ENCODE data around the gene ADGRV1.
A peak's percentile ranks its signal among the peaks of the same experiment; 100 is the strongest.

Gene ADGRV1

GRCh38 chr5:90868799-90869198, 310.2 kb downstream of the ADGRV1 start:
- no peak for DNase-seq (ENCODE audit: low read depth)
- TF ChIP-seq MAX (IDR thresholded peaks at IDR 0.05; ENCODE audit: low read depth, low read length) (no peak), POLR2A (IDR thresholded peaks at IDR 0.05; ENCODE audit: extremely low read depth, insufficient read length) (no peak), CTCF (IDR thresholded peaks at IDR 0.05; ENCODE audit: low read depth, low read length) (no peak), MYC (IDR thresholded peaks at IDR 0.05; ENCODE audit: low read depth, low read length) (no peak)
- no peak overlapping the region for H3K4me3 ChIP-seq (ENCODE audit: low read depth, low read length)

- DNase-seq (ENCODE audit: low read depth): no peak
- H3K4me3 ChIP-seq (ENCODE audit: low read depth, low read length): no peak overlapping the region
- TF ChIP-seq CTCF (IDR thresholded peaks at IDR 0.05; ENCODE audit: low read depth, low read length) (no peak), MAX (IDR thresholded peaks at IDR 0.05; ENCODE audit: low read depth, low read length) (no peak), MYC (IDR thresholded peaks at IDR 0.05; ENCODE audit: low read depth, low read length) (no peak), POLR2A (IDR thresholded peaks at IDR 0.05; ENCODE audit: extremely low read depth, insufficient read length) (no peak)
Measured at GRCh38 chr5:90871391-90871991, 312.9 kb downstream of the ADGRV1 start.

- peak; percentile 28 for DNase-seq (ENCODE audit: low read depth)
- H3K4me3 ChIP-seq (ENCODE audit: low read depth, low read length): no peak overlapping the region
- no peak for TF ChIP-seq POLR2A (IDR thresholded peaks at IDR 0.05; ENCODE audit: extremely low read depth, insufficient read length)
- no peak for TF ChIP-seq MYC (IDR thresholded peaks at IDR 0.05; ENCODE audit: low read depth, low read length)
- TF ChIP-seq MAX (IDR thresholded peaks at IDR 0.05; ENCODE audit: low read depth, low read length): no peak
- no peak for TF ChIP-seq CTCF (IDR thresholded peaks at IDR 0.05; ENCODE audit: low read depth, low read length)
Measured at GRCh38 chr5:90873033-90873517, 314.5 kb downstream of the ADGRV1 start.

- TF ChIP-seq POLR2A (IDR thresholded peaks at IDR 0.05; ENCODE audit: extremely low read depth, insufficient read length): no peak
- no peak for TF ChIP-seq MAX (IDR thresholded peaks at IDR 0.05; ENCODE audit: low read depth, low read length)
- no peak for TF ChIP-seq MYC (IDR thresholded peaks at IDR 0.05; ENCODE audit: low read depth, low read length)
- no peak for TF ChIP-seq CTCF (IDR thresholded peaks at IDR 0.05; ENCODE audit: low read depth, low read length)
- H3K4me3 ChIP-seq (ENCODE audit: low read depth, low read length): no peak overlapping the region
- no peak for DNase-seq (ENCODE audit: low read depth)
Measured at GRCh38 chr5:90874066-90874465, 315.5 kb downstream of the ADGRV1 start.

GRCh38 chr5:90875456-90875855, 316.9 kb downstream of the ADGRV1 start:
- H3K4me3 ChIP-seq (ENCODE audit: low read depth, low read length): no peak overlapping the region
- no peak for DNase-seq (ENCODE audit: low read depth)
- TF ChIP-seq CTCF (IDR thresholded peaks at IDR 0.05; ENCODE audit: low read depth, low read length) (no peak), MYC (IDR thresholded peaks at IDR 0.05; ENCODE audit: low read depth, low read length) (no peak), MAX (IDR thresholded peaks at IDR 0.05; ENCODE audit: low read depth, low read length) (no peak), POLR2A (IDR thresholded peaks at IDR 0.05; ENCODE audit: extremely low read depth, insufficient read length) (no peak)

Data from NB4 (cell line).